ENCODE measurements around the gene SHISA8. TPM values are rescaled to one million over a fixed set of nuclear protein-coding genes. Genes with fewer than 3 reads are reported as not detected.

Gene SHISA8
- total and polyA plus RNA-seq, 2 of the 13 experiments (the other 11 are each of a cell fraction or from before 2014, with no cell fraction given) = not detected

- Histone ChIP-seq H3K4me3 (replicated peaks in 1 of 3; ENCODE audit: insufficient read depth in 1 of 3, low read depth in 2 of 3, low read length in 3 of 3) (no peak overlapping the region), H3K4me1 (ENCODE audit: insufficient read depth, low read length) (peaks cover 24% of the 10 kb centered on the region), H3K79me2 (ENCODE audit: insufficient read depth, low read length) (peaks cover 4% of the 10 kb centered on the region), H3K27ac (ENCODE audit: extremely low read length, insufficient read depth, low read length) (no peak overlapping the region), H2AFZ (ENCODE audit: low read length) (no peak overlapping the region), H3K36me3 (replicated peaks in 1 of 2; ENCODE audit: control insufficient read depth in 1 of 2, insufficient read depth in 2 of 2, low read length in 2 of 2) (peaks cover 11 to 49% of the 10 kb centered on the region in 2 experiments), H3K27me3 (ENCODE audit: control insufficient read depth in 1 of 2, insufficient read depth in 2 of 2, low read length in 2 of 2) (no peaks in the 10 kb centered on the region), H4K20me1 (ENCODE audit: insufficient read depth, low read length) (no peaks in the 10 kb centered on the region), H3K4me2 (ENCODE audit: low read depth, low read length) (no peak overlapping the region), H3K9ac (ENCODE audit: insufficient read depth, low read depth, low read length) (no peak overlapping the region), H3K9me3 (ENCODE audit: low read length) (no peaks in the 10 kb centered on the region)
- 93% methylated on average over 13 of the region's 13 CpGs for WGBS (ENCODE audit: low lambda C conversion rate)
- intact Hi-C loops (cut with micrococcal nuclease; ENCODE audit: unreplicated experiment) = no loop called here
- ATAC-seq = no peak
- in situ Hi-C loops (cut with HindIII; ENCODE audit: extremely low pct_ligation_motif_present, low pct_unique_long_range_greater_than_20kb) = loop anchor here (5.0 kb wide), 1 partner anchor 243 kb away; the partner anchor contains the start of gene MEI1
- ChIA-PET POLR2A (interaction anchor here (1.3 to 1.5 kb wide), 2 partner anchors 108 to 140 kb away, joined by 4 read pairs; partner anchors contain the start of genes CCDC134 and SREBF2), CTCF (ENCODE audit: low intra/inter-chr PET ratio, low total read pairs) (interaction anchor here (1.7 to 2.7 kb wide), 3 partner anchors 117 to 243 kb away, joined by 15 to 22 read pairs (median 16); no protein-coding TSS in a partner anchor)
- no peak for DNase-seq (ENCODE audit: low spot score)
- no peak for FAIRE-seq
- BruUV-seq (replicated peaks) = no TSS peak
- TF ChIP-seq JUNB (CRISPR knock-in tag; IDR thresholded peaks at IDR 0.05; ENCODE audit: borderline replicate concordance) (no peak), ZNF512 (CRISPR knock-in tag; IDR thresholded peaks at IDR 0.05) (peak; percentile 94)
Observed at GRCh38 chr22:41939981-41940831, 25.3 kb upstream of the SHISA8 start.

GRCh38 chr22:41936894-41937169, 22.0 kb upstream of the SHISA8 start:
- H3K4me1 ChIP-seq (ENCODE audit: insufficient read depth, low read length) = peaks cover 7% of the 10 kb centered on the region
- intact Hi-C loops (cut with micrococcal nuclease; ENCODE audit: unreplicated experiment) (no loop called here), in situ Hi-C loops (cut with HindIII; ENCODE audit: extremely low pct_ligation_motif_present, low pct_unique_long_range_greater_than_20kb) (no loop called here)
- H3K27me3 ChIP-seq (ENCODE audit: control insufficient read depth in 1 of 2, insufficient read depth in 2 of 2, low read length in 2 of 2) = no peaks in the 10 kb centered on the region
- no peaks in the 10 kb centered on the region for H3K9me3 ChIP-seq (ENCODE audit: low read length)
- no TSS peak for BruUV-seq (replicated peaks)
- H3K36me3 ChIP-seq (replicated peaks in 1 of 2; ENCODE audit: control insufficient read depth in 1 of 2, insufficient read depth in 2 of 2, low read length in 2 of 2) = peaks cover 9 to 25% of the 10 kb centered on the region in 2 experiments; a peak in 4 of 5 replicates
- H3K79me2 ChIP-seq (ENCODE audit: insufficient read depth, low read length) = no peaks in the 10 kb centered on the region
- DNase-seq (ENCODE audit: low spot score) (no peak), FAIRE-seq (no peak), ATAC-seq (no peak)
- WGBS (ENCODE audit: low lambda C conversion rate) = 95% methylated on average over 2 of the region's 2 CpGs
- no peak overlapping the region for H3K4me2 ChIP-seq (ENCODE audit: low read depth, low read length)
- TF ChIP-seq ZNF780A (CRISPR knock-in tag; IDR thresholded peaks at IDR 0.05) = no peak
- TF ChIP-seq ZGPAT (CRISPR knock-in tag; IDR thresholded peaks at IDR 0.05) = no peak
- CTCF ChIA-PET (ENCODE audit: low intra/inter-chr PET ratio, low total read pairs) = no interaction called here
- no peak overlapping the region for H3K9ac ChIP-seq (ENCODE audit: insufficient read depth, low read depth, low read length)
- H3K27ac ChIP-seq (ENCODE audit: extremely low read length, insufficient read depth, low read length) = no peak overlapping the region
- POLR2A ChIA-PET = no interaction called here
- H4K20me1 ChIP-seq (ENCODE audit: insufficient read depth, low read length) = no peaks in the 10 kb centered on the region
- no peak overlapping the region for H2AFZ ChIP-seq (ENCODE audit: low read length)
- no peak overlapping the region for H3K4me3 ChIP-seq (replicated peaks in 1 of 3; ENCODE audit: insufficient read depth in 1 of 3, low read depth in 2 of 3, low read length in 3 of 3)

All from HepG2 (cell line).